ENCODE data around the gene NDUFV2.

Gene NDUFV2

GRCh38 chr18:9102508-9103375, at the start of gene NDUFV2:
Gene NDUFV2, plus strand, starts transcription at chr18:9102699. Its CDS starts 45 bp downstream, at chr18:9102744.
- Mint-ChIP-seq H3K36me3 (ENCODE audit: low read depth) (peaks cover 47% of the 10 kb centered on the region), H3K27me3 (no peaks in the 10 kb centered on the region), H3K9me3 (no peaks in the 10 kb centered on the region), H3K4me3 (peak within 1 kb of the TSS; percentile 93), H3K4me1 (ENCODE audit: low read depth) (peaks cover 54% of the 10 kb centered on the region), H3K27ac (peak within 1 kb of the TSS; percentile 95)

GRCh38 chr18:9053814-9054213, 48.7 kb upstream of the NDUFV2 start:
- Mint-ChIP-seq H3K36me3 (ENCODE audit: low read depth) (peaks cover 13% of the 10 kb centered on the region), H3K27ac (no peak overlapping the region), H3K27me3 (no peaks in the 10 kb centered on the region), H3K9me3 (peaks cover 14% of the 10 kb centered on the region), H3K4me3 (no peak overlapping the region), H3K4me1 (ENCODE audit: low read depth) (peaks cover 7% of the 10 kb centered on the region)

DNA sequence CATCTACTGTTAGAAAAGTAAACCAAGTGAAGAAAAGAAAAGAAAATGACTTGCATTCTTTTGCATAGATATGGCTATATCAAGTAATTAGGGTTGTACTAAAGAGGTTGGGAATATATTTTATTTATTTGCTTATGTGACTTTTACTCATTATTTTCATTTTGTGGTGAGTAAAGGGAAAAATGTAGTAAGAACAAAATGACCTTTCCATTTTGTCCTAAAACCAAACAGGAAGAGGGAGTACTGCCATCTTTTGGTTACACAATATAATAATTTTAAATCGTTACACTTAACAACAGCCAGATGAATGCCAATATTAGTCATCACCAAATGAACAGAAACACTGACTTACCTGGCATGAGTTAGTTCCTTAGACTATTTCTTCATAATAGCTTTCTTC, 47.3 kb upstream of the NDUFV2 start:
- no peak overlapping the region for H3K4me3 Mint-ChIP-seq
- H3K9me3 Mint-ChIP-seq: peaks cover 11% of the 10 kb centered on the region
- H3K27ac Mint-ChIP-seq: no peak overlapping the region
- H3K27me3 Mint-ChIP-seq: no peaks in the 10 kb centered on the region
- peaks cover 11% of the 10 kb centered on the region for H3K36me3 Mint-ChIP-seq (ENCODE audit: low read depth)
- peaks cover 7% of the 10 kb centered on the region for H3K4me1 Mint-ChIP-seq (ENCODE audit: low read depth)

- Mint-ChIP-seq H3K9me3 (peaks cover 8% of the 10 kb centered on the region), H3K27me3 (no peaks in the 10 kb centered on the region), H3K4me3 (no peak overlapping the region), H3K27ac (no peak overlapping the region), H3K4me1 (ENCODE audit: low read depth) (peaks cover 7% of the 10 kb centered on the region), H3K36me3 (ENCODE audit: low read depth) (peaks cover 6% of the 10 kb centered on the region)
Observed at GRCh38 chr18:9055626-9056025, 46.9 kb upstream of the NDUFV2 start.

DNA sequence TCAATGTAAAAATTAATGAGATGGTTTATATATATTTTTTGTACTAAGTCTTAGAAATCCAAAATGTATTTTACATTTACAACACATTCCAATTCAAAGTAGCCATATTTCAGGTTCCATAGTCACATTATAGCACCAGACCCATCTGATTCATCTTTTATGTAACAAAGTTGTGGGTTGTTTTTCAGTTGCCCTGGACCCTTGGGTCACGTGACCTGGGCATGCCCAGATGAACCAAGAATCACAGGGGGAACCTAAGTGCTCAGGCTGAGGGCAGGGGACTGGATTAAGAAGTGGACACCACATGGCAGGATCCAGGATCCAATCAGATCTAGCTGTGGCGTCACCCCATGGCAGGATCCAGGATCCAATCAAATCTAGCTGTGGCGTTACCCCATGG, 44.9 kb upstream of the NDUFV2 start:
- peaks cover 4% of the 10 kb centered on the region for H3K9me3 Mint-ChIP-seq
- no peak overlapping the region for H3K4me3 Mint-ChIP-seq
- no peaks in the 10 kb centered on the region for H3K36me3 Mint-ChIP-seq (ENCODE audit: low read depth)
- no peaks in the 10 kb centered on the region for H3K27me3 Mint-ChIP-seq
- H3K27ac Mint-ChIP-seq: no peak overlapping the region
- H3K4me1 Mint-ChIP-seq (ENCODE audit: low read depth): peaks cover 15% of the 10 kb centered on the region

GRCh38 chr18:9058406-9058805, 44.1 kb upstream of the NDUFV2 start:
- Mint-ChIP-seq H3K9me3 (no peaks in the 10 kb centered on the region), H3K4me3 (no peak overlapping the region), H3K36me3 (ENCODE audit: low read depth) (no peaks in the 10 kb centered on the region), H3K27me3 (no peaks in the 10 kb centered on the region), H3K4me1 (ENCODE audit: low read depth) (peaks cover 18% of the 10 kb centered on the region), H3K27ac (no peak overlapping the region)

- peaks cover 19% of the 10 kb centered on the region for H3K4me1 Mint-ChIP-seq (ENCODE audit: low read depth)
- no peaks in the 10 kb centered on the region for H3K36me3 Mint-ChIP-seq (ENCODE audit: low read depth)
- H3K9me3 Mint-ChIP-seq: no peaks in the 10 kb centered on the region
- H3K27me3 Mint-ChIP-seq: no peaks in the 10 kb centered on the region
- H3K4me3 Mint-ChIP-seq: no peak overlapping the region
- H3K27ac Mint-ChIP-seq: no peak overlapping the region
Observed at GRCh38 chr18:9062418-9062751, 40.1 kb upstream of the NDUFV2 start.

DNA sequence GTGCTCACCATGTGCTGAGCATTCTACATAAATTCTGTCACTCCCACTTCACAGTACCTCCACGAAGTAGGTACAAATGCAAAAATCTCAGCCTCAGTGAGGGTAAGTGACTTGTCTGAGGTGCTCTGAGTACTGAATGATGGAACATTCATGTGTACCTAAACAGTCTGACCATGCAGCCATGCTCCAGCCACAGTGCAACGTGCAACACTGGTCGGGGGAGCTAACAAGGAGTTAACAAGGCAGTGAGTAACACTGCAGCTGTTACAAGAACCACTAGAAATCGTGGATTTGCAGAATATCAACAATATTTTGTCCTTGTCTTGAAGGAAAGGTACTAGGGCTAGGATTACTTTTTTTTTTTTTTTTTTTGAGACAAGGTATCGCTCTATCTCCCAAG, 36.6 kb upstream of the NDUFV2 start:
- no peaks in the 10 kb centered on the region for H3K36me3 Mint-ChIP-seq (ENCODE audit: low read depth)
- H3K4me1 Mint-ChIP-seq (ENCODE audit: low read depth): peaks cover 30% of the 10 kb centered on the region
- no peaks in the 10 kb centered on the region for H3K9me3 Mint-ChIP-seq
- no peak overlapping the region for H3K27ac Mint-ChIP-seq
- H3K27me3 Mint-ChIP-seq: no peaks in the 10 kb centered on the region
- no peak overlapping the region for H3K4me3 Mint-ChIP-seq

- no peak overlapping the region for H3K4me3 Mint-ChIP-seq
- no peaks in the 10 kb centered on the region for H3K9me3 Mint-ChIP-seq
- H3K36me3 Mint-ChIP-seq (ENCODE audit: low read depth): no peaks in the 10 kb centered on the region
- peak overlapping the region; percentile 61 for H3K27ac Mint-ChIP-seq
- peaks cover 30% of the 10 kb centered on the region for H3K4me1 Mint-ChIP-seq (ENCODE audit: low read depth)
- H3K27me3 Mint-ChIP-seq: no peaks in the 10 kb centered on the region
Observed at GRCh38 chr18:9066358-9066757, 36.1 kb upstream of the NDUFV2 start.

- Mint-ChIP-seq H3K27ac (peak overlapping the region; percentile 61), H3K4me3 (peak overlapping the region; percentile 22), H3K4me1 (ENCODE audit: low read depth) (peaks cover 30% of the 10 kb centered on the region), H3K9me3 (no peaks in the 10 kb centered on the region), H3K27me3 (no peaks in the 10 kb centered on the region), H3K36me3 (ENCODE audit: low read depth) (no peaks in the 10 kb centered on the region)
Observed at GRCh38 chr18:9066817-9067306, 35.6 kb upstream of the NDUFV2 start.

- H3K27me3 Mint-ChIP-seq: no peaks in the 10 kb centered on the region
- H3K9me3 Mint-ChIP-seq: no peaks in the 10 kb centered on the region
- H3K4me1 Mint-ChIP-seq (ENCODE audit: low read depth): peaks cover 21% of the 10 kb centered on the region
- H3K27ac Mint-ChIP-seq: no peak overlapping the region
- H3K4me3 Mint-ChIP-seq: no peak overlapping the region
- no peaks in the 10 kb centered on the region for H3K36me3 Mint-ChIP-seq (ENCODE audit: low read depth)
Observed at GRCh38 chr18:9067823-9068222, 34.7 kb upstream of the NDUFV2 start.

GRCh38 chr18:9068346-9068745, 34.2 kb upstream of the NDUFV2 start:
- Mint-ChIP-seq H3K27ac (no peak overlapping the region), H3K36me3 (ENCODE audit: low read depth) (no peaks in the 10 kb centered on the region), H3K4me3 (no peak overlapping the region), H3K9me3 (no peaks in the 10 kb centered on the region), H3K27me3 (no peaks in the 10 kb centered on the region), H3K4me1 (ENCODE audit: low read depth) (peaks cover 23% of the 10 kb centered on the region)

- no peak overlapping the region for H3K4me3 Mint-ChIP-seq
- H3K27me3 Mint-ChIP-seq: no peaks in the 10 kb centered on the region
- H3K9me3 Mint-ChIP-seq: no peaks in the 10 kb centered on the region
- peak overlapping the region; percentile 68 for H3K27ac Mint-ChIP-seq
- H3K4me1 Mint-ChIP-seq (ENCODE audit: low read depth): peaks cover 30% of the 10 kb centered on the region
- no peaks in the 10 kb centered on the region for H3K36me3 Mint-ChIP-seq (ENCODE audit: low read depth)
Observed at GRCh38 chr18:9069601-9070000, 32.9 kb upstream of the NDUFV2 start.

- H3K27ac Mint-ChIP-seq: no peak overlapping the region
- H3K27me3 Mint-ChIP-seq: no peaks in the 10 kb centered on the region
- H3K4me3 Mint-ChIP-seq: no peak overlapping the region
- H3K36me3 Mint-ChIP-seq (ENCODE audit: low read depth): no peaks in the 10 kb centered on the region
- no peaks in the 10 kb centered on the region for H3K9me3 Mint-ChIP-seq
- H3K4me1 Mint-ChIP-seq (ENCODE audit: low read depth): peaks cover 30% of the 10 kb centered on the region
Observed at GRCh38 chr18:9070212-9070611, 32.3 kb upstream of the NDUFV2 start.

- H3K9me3 Mint-ChIP-seq: no peaks in the 10 kb centered on the region
- H3K36me3 Mint-ChIP-seq (ENCODE audit: low read depth): no peaks in the 10 kb centered on the region
- H3K27ac Mint-ChIP-seq: peak overlapping the region; percentile 85
- no peak overlapping the region for H3K4me3 Mint-ChIP-seq
- peaks cover 33% of the 10 kb centered on the region for H3K4me1 Mint-ChIP-seq (ENCODE audit: low read depth)
- H3K27me3 Mint-ChIP-seq: no peaks in the 10 kb centered on the region
Observed at GRCh38 chr18:9079818-9080528, 22.5 kb upstream of the NDUFV2 start.

All from stimulated activated naive CD8-positive, alpha-beta T cell treated with anti-CD3 and anti-CD28 coated beads, Interleukin-15, Interleukin-2, amounts not matched to agents 100 ng/mL and 50 ng/mL, for 24 hours (primary cell).